ENCODE measurements around the gene RBMS3. TPM values are rescaled to one million over a fixed set of nuclear protein-coding genes. Genes with fewer than 3 reads are reported as not detected.

RBMS3 gene
- total and polyA plus RNA-seq, 2 of the 13 experiments (the other 11 are each of a cell fraction or from before 2014, with no cell fraction given): not detected

DNA sequence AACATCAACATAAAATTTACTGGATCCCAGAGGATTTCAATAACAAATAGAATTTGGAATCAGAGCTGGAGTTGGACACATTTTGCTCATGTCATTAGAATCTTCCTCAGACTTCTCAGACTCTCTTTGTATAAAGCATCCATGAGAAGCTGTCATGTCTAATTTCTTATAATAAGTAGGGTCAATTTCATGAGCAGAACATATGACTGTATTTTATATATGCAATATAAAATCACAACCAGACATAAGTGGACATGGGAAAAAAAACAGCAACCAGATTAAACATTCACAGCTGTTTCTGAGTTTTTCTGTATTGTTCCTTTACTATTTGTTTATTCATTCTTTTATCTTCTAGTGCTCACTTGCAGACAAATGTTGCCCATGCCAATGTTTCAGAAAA lies 325.5 kb downstream of the RBMS3 start (continued):
- TF ChIP-seq, protein P1, sequence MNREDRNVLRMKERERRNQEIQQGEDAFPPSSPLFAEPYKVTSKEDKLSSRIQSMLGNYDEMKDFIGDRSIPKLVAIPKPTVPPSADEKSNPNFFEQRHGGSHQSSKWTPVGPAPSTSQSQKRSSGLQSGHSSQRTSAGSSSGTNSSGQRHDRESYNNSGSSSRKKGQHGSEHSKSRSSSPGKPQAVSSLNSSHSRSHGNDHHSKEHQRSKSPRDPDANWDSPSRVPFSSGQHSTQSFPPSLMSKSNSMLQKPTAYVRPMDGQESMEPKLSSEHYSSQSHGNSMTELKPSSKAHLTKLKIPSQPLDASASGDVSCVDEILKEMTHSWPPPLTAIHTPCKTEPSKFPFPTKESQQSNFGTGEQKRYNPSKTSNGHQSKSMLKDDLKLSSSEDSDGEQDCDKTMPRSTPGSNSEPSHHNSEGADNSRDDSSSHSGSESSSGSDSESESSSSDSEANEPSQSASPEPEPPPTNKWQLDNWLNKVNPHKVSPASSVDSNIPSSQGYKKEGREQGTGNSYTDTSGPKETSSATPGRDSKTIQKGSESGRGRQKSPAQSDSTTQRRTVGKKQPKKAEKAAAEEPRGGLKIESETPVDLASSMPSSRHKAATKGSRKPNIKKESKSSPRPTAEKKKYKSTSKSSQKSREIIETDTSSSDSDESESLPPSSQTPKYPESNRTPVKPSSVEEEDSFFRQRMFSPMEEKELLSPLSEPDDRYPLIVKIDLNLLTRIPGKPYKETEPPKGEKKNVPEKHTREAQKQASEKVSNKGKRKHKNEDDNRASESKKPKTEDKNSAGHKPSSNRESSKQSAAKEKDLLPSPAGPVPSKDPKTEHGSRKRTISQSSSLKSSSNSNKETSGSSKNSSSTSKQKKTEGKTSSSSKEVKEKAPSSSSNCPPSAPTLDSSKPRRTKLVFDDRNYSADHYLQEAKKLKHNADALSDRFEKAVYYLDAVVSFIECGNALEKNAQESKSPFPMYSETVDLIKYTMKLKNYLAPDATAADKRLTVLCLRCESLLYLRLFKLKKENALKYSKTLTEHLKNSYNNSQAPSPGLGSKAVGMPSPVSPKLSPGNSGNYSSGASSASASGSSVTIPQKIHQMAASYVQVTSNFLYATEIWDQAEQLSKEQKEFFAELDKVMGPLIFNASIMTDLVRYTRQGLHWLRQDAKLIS (CRISPR knock-in tag; IDR thresholded peaks at IDR 0.05): no peak
- TF ChIP-seq ZNF30 (CRISPR knock-in tag; IDR thresholded peaks at IDR 0.05): no peak
- no peak for TF ChIP-seq ZFP36L1 (CRISPR knock-in tag; IDR thresholded peaks at IDR 0.05)
- no peak for TF ChIP-seq CSRNP2 (CRISPR knock-in tag; conservative IDR thresholded peaks at IDR 0.05; ENCODE audit: low read depth)
- TF ChIP-seq, protein P2, sequence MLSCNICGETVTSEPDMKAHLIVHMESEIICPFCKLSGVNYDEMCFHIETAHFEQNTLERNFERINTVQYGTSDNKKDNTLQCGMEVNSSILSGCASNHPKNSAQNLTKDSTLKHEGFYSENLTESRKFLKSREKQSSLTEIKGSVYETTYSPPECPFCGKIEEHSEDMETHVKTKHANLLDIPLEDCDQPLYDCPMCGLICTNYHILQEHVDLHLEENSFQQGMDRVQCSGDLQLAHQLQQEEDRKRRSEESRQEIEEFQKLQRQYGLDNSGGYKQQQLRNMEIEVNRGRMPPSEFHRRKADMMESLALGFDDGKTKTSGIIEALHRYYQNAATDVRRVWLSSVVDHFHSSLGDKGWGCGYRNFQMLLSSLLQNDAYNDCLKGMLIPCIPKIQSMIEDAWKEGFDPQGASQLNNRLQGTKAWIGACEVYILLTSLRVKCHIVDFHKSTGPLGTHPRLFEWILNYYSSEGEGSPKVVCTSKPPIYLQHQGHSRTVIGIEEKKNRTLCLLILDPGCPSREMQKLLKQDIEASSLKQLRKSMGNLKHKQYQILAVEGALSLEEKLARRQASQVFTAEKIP (CRISPR knock-in tag; IDR thresholded peaks at IDR 0.05; ENCODE audit: borderline replicate concordance): no peak
- no peak for TF ChIP-seq NRL (CRISPR knock-in tag; IDR thresholded peaks at IDR 0.05; ENCODE audit: borderline replicate concordance)
- no peak for TF ChIP-seq SMARCE1 (IDR thresholded peaks at IDR 0.05; ENCODE audit: borderline replicate concordance)
- TF ChIP-seq ZSCAN12 (CRISPR knock-in tag; IDR thresholded peaks at IDR 0.05): no peak
